GM19395 (cell line): ENCODE data around the gene SSX4.
"Not testable (repeated sequence)": the region's sequence is repeated elsewhere in the genome, so short reads cannot be mapped to it uniquely, and the experiment has no call there.

Source experiments
- ATAC-seq: cut with Tn5 transposase; IDR thresholded peaks from one replicate; pipeline ENCODE4 v1.9.1; 2021; ENCODE audit warnings: mild to moderate bottlenecking, moderate library complexity; ENCODE audit not compliant: unreplicated experiment

The SSX4 gene

GRCh38 chrX:48383239-48383638, at the start of gene SSX4:
Gene SSX4, plus strand, starts transcription at chrX:48383539. Its CDS starts 515 bp downstream, at chrX:48384054.
- ATAC-seq, result not testable (repeated sequence)

- not testable (repeated sequence) for ATAC-seq
Measured at GRCh38 chrX:48346059-48346458, 37.3 kb upstream of the SSX4 start.

- not testable (repeated sequence) for ATAC-seq
Measured at GRCh38 chrX:48356315-48357094, 26.8 kb upstream of the SSX4 start, which contains the start of gene SSX3. Gene SSX3, minus strand, starts transcription at chrX:48356703. Its CDS starts 1,454 bp downstream, at chrX:48355249.

- ATAC-seq, result no peak
Measured at GRCh38 chrX:48357681-48358080, 25.7 kb upstream of the SSX4 start.

GRCh38 chrX:48359281-48359680, 24.1 kb upstream of the SSX4 start:
- not testable (repeated sequence) for ATAC-seq

- not testable (repeated sequence) for ATAC-seq
Measured at GRCh38 chrX:48367717-48368408, 15.5 kb upstream of the SSX4 start.

- not testable (repeated sequence) for ATAC-seq
Measured at GRCh38 chrX:48370408-48370807, 12.9 kb upstream of the SSX4 start.

GRCh38 chrX:48396931-48397330, 13.6 kb downstream of the SSX4 start:
- not testable (repeated sequence) for ATAC-seq

- not testable (repeated sequence) for ATAC-seq
Measured at GRCh38 chrX:48397825-48398224, 14.5 kb downstream of the SSX4 start.

GRCh38 chrX:48411860-48412259, 28.5 kb downstream of the SSX4 start, which contains the start of gene SSX4B:
Gene SSX4B, minus strand, starts transcription at chrX:48411960. Its CDS starts 588 bp downstream, at chrX:48411372.
- not testable (repeated sequence) for ATAC-seq

GRCh38 chrX:48427027-48427716, 43.8 kb downstream of the SSX4 start:
- ATAC-seq, result not testable (repeated sequence)

GRCh38 chrX:48429606-48430005, 46.3 kb downstream of the SSX4 start:
- not testable (repeated sequence) for ATAC-seq

GRCh38 chrX:48430166-48430565, 46.8 kb downstream of the SSX4 start:
- not testable (repeated sequence) for ATAC-seq

GRCh38 chrX:48433713-48434112, 50.4 kb downstream of the SSX4 start:
- ATAC-seq, result not testable (repeated sequence)
